Measurements from ENCODE around the gene UPK1A.
A peak's percentile ranks its signal among the peaks of the same experiment; 100 is the strongest.

UPK1A gene

GRCh38 chr19:35693422-35693821, 27.1 kb downstream of the UPK1A start:
- no peak for DNase-seq (ENCODE audit: low spot score)

GRCh38 chr19:35693835-35694599, 27.7 kb downstream of the UPK1A start:
- DNase-seq (ENCODE audit: low spot score) = peak; percentile 95

- no peak for DNase-seq (ENCODE audit: low spot score)
Measured at GRCh38 chr19:35695895-35696422, 29.6 kb downstream of the UPK1A start.

DNA sequence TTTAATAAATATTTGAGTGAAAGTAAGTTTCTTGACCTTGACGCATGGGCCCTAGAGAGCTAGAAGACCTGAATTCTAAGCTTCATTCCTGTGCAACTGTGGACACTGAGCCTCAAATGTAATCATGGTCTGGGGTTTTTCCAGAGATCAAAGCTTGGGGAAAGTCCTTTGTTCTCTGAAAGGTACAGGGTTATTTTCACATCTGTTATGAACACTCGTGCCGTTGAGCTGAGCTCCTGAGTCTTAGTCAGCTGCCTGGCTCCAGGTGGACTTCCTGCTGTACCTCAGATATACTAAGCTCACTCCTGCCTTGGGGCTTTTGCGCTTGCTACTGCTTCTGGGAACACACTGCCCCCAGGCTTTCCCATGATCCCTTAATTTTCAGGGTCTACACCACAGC, 30.5 kb downstream of the UPK1A start:
- no peak for DNase-seq (ENCODE audit: low spot score)

- DNase-seq (ENCODE audit: low spot score) = peak; percentile 98
Measured at GRCh38 chr19:35702223-35703012, 36.1 kb downstream of the UPK1A start.

- no peak for DNase-seq (ENCODE audit: low spot score)
Measured at GRCh38 chr19:35703343-35703742, 37.0 kb downstream of the UPK1A start.

DNA sequence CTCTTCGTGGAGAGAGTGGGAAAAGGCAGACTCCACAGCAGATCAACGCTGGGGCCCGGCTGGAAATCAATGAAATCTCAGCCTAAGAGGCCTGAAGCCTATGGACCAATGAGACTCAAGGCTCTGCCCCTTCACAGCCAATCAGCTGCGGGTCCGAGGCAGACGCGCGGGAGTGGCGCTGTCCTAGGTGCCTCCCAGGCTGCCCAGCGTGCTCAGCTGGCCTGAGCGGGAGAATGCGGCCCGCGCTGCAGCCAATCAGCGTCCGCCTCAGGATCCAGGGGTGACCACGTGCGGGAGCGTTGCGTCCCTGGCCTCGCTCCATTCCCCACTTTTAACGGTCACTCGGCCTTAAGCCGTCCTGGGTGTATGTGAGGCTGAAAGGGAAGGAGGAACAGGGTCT, 37.9 kb downstream of the UPK1A start, which contains the start of gene ZBTB32:
TSS of gene ZBTB32 (plus strand) at position 341 of the 400 bp plus-strand sequence. CDS start 10,069 bp downstream, outside the sequence.
- DNase-seq (ENCODE audit: low spot score) = no peak

DNA sequence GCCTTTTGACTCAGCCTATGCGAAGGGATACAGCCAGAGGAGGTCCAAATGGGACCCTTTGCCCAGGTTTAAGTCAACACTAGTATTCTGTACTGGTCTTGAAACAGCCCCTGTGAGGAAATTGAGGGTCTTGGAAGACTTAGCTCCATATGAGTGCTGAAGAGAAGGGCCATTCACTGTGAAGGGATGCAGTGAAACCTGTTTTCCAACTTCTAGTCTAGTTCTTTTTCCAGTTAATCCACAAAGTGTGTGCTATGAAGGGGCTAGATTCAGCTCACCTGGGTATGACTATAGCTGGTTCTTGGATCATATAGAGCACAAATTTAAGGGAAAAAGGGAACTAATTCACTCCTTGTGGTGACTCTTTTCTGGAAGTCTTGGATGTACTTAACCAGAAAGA, 42.1 kb downstream of the UPK1A start:
- no peak for DNase-seq (ENCODE audit: low spot score)

DNA sequence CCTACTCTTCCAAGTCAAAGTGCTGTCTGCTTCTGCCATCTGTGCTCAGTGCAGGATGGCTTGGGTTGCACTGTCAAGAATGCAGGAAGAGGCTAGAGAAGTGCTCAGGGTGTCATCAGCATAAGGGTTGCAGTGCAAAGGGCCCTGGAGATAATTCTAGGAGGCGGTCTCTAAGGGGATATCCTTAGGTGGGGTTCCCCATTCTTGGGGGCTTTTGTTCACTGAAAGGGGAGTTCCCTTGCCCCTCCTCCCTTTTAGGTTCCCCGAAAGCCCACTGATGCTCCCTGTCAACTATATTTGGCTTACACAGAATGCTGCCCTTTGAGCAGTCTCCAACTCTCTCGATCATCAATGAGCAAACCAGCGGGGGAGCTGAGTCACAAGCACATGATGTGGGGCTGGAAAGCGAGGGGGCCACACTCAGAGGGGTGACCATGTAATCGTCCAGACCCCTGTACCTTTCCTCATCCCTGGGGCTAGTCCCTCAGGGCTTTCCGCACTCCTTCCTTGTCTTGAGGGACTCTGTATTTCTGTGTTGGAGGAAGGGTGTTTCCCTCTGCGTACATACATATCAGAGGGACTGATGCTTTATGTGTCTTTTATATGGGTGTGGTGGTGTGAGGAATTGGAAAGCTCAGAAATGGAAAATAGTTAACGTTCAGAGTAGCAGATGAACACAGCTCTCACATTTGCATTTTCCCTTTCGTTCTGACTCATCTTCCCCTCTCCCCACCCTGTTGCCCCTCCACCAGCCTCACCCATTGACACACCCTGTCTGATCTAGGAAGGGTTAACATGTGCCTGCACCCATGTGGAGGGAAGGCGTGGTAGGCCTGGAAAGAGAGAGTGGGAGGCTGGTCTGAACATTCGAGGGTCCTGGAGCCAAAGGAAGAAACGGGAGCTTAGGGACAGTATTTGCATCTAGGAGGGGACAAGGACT, 44.7 kb downstream of the UPK1A start:
- peak; percentile 94 for DNase-seq (ENCODE audit: low spot score)

DNA sequence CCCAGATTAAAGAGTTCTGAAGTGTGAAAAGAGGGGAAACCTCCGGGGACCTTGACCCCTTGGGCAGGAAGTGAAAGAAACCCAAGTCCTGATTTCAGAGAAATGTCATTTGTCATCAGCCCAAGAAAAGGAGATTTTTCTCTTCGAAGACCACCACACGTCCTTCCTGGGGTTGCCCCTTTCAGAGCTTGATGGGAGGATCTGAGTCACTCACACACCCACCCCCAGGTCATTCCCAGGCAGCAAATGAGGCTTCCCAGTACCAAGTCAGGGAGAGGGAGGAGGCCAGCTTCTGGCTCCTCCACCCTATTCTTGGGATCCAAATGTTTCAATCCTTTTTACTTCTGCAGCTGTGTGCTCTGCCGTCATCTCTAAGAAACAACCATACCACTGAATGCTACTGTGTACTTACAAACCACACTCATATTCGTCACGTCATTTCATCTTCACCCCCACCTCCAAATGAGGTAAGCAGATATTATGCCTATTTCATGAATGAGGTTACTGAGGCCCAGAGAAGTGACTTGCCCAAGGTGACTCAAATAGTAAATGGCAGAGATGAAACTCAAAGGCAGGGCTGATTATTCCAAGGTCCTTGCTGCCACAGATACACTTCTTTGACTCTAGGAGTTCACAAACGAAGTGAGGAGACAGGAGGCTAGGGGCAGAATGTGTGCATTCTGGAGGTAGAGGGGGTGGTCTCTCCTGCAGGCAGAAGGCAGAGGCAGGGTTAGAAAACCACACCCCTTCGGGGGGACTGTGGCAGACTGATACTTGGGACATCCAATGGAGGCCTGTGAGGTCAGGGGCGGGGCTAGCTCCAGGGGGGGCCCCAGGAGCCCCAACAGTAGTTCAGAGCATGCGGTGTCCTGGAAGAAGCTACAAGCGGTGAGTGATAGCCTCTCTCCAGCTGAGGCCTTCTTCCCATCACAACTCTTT, 46.5 kb downstream of the UPK1A start:
- DNase-seq (ENCODE audit: low spot score) = peak; percentile 94

GRCh38 chr19:35713506-35713850, 47.2 kb downstream of the UPK1A start:
- no peak for DNase-seq (ENCODE audit: low spot score)

GRCh38 chr19:35713904-35714495, 47.7 kb downstream of the UPK1A start:
- DNase-seq (ENCODE audit: low spot score) = no peak

- peak; percentile 61 for DNase-seq (ENCODE audit: low spot score)
Measured at GRCh38 chr19:35714601-35715354, 48.5 kb downstream of the UPK1A start.

DNA sequence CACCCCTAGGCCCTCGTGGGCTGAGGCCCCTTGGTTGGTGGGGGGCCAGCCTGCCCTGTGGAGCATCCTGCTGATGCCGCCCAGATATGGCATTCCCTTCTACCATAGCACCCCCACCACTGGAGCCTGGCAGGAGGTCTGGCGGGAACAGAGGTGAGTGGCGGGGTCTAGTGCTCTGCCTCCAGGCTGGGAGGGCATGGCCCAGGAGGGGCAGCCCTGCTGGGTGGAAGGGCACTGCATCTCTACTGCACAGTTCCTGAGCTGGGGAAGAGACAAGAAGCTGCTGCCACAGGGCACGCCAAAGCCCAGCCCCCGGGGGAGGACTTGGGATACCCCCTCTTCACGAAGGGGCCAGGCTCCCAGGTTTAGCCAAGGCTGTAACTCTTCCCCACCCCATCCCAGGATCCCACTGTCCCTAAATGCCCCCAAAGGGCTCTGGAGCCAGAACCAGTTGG, 49.1 kb downstream of the UPK1A start:
- DNase-seq (ENCODE audit: low spot score) = no peak

GRCh38 chr19:35715981-35716800, 49.9 kb downstream of the UPK1A start:
- DNase-seq (ENCODE audit: low spot score) = no peak

- peak; percentile 97 for DNase-seq (ENCODE audit: low spot score)
Measured at GRCh38 chr19:35716801-35717664, 50.7 kb downstream of the UPK1A start.

DNA sequence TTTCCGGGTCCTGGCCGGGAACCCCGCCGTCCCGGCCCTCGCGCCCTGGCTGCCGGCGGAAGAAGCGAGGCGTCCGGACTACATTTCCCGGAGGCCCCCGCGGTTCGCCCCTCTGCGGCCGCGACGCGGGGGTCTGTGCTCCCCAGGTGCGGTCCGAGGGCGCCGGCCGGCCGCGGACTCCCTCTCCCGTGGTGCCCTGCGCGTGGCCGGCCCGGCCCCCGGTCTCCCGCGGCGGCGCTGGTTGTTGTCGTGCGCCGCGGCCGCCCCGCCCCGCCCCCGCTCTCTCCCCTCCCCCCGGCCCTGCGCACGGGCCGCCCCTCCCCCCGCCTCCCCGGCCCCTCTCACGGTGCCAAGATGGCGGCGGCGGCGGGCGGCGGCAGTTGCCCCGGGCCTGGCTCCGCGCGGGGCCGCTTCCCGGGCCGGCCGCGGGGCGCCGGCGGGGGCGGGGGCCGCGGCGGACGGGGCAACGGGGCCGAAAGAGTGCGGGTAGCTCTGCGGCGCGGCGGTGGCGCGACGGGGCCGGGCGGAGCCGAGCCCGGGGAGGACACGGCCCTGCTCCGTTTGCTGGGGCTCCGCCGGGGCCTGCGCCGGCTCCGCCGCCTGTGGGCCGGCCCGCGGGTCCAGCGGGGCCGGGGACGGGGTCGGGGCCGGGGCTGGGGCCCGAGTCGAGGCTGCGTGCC, 51.5 kb downstream of the UPK1A start, which contains the start of gene KMT2B:
TSS of gene KMT2B (plus strand) at position 339 of the 680 bp plus-strand sequence. CDS start at position 355, 16 bp downstream.
- DNase-seq (ENCODE audit: low spot score) = no peak

Data from activated CD4-positive, alpha-beta T cell treated with anti-CD3 and anti-CD28 coated beads, Interleukin-2, Interleukin-4, amounts not matched to agents 100 ng/mL and 50 ng/mL, durations not matched to agents 16 hours and 8 hours (primary cell).